HepG2 (cell line): ENCODE measurements around the gene ANKRD30A. TPM values are rescaled to one million over a fixed set of nuclear protein-coding genes. Genes with fewer than 3 reads are reported as not detected.
A peak's percentile ranks its signal among the peaks of the same experiment; 100 is the strongest.

Experiments used
- ATAC-seq: fragments of 200-7000 bp; cut with Tn5 transposase; 3 replicates; pipeline ENCODE4 v1.9.1; 2020; ENCODE audit warnings: mild to moderate bottlenecking, moderate library complexity
- BruUV-seq: library from RNA; stranded (reverse); fragments of 400-500 nt; replicated peaks from 2 replicates; lab custom pipeline; 2021; lab: Mats Ljungman, UMichigan
- CTCF ChIA-PET: fragments of 300-600 bp; formaldehyde crosslinking; extraction: SDS; loops from one replicate; lab custom pipeline; 2021; ENCODE audit warnings: low total read pairs, inconsistent platforms, low intra/inter-chr PET ratio; lab: Yijun Ruan, JAX
- POLR2A ChIA-PET: fragments of 350-600 bp; sonication (Branson Sonifier 250); formaldehyde crosslinking; loops from one replicate; lab custom pipeline; 2020; ENCODE audit warnings: antibody characterized with exemption, inconsistent platforms; lab: Yijun Ruan, JAX
- DNase-seq: peaks from one replicate; pipeline ENCODE4 v3.0.0-alpha.2; 2015; ENCODE audit warnings: low spot score
- FAIRE-seq: peaks from 3 replicates; lab custom pipeline; 2011; peaks lifted over from hg19 to GRCh38; lab: Jason Lieb, UNC
- H2AFZ ChIP-seq: one replicate; pipeline ENCODE4 v1.6.1; 2011; ENCODE audit warnings: low read length, inconsistent platforms
- H3K27ac ChIP-seq: fragments of 300-600 bp; 3 replicates; pipeline ENCODE4 v1.8.0; 2011; ENCODE audit warnings: mixed run types, mild to moderate bottlenecking, mixed read lengths, low read length, inconsistent platforms; ENCODE audit not compliant: insufficient read depth; ENCODE audit errors: extremely low read length
- H3K27me3 ChIP-seq, 2 experiments: fragments of 200-600 bp in 1 of 2; 2 replicates in 1 of 2; 3 replicates in 1 of 2; pipeline versions ENCODE4 v1.6.0 to v1.8.0; 2011; ENCODE audit warnings: low read length in 2 of 2, mild to moderate bottlenecking in 2 of 2, moderate library complexity in 2 of 2, inconsistent platforms in 1 of 2; ENCODE audit not compliant: insufficient read depth in 2 of 2, control insufficient read depth in 1 of 2
- H3K36me3 ChIP-seq, 2 experiments: fragments of 200-600 bp in 1 of 2; replicated peaks in 1 of 2; 2 replicates in 1 of 2; 3 replicates in 1 of 2; pipeline versions ENCODE4 v1.5.1 to v1.8.0; 2011; ENCODE audit warnings: low read length in 2 of 2, inconsistent platforms in 1 of 2; ENCODE audit not compliant: insufficient read depth in 2 of 2, control insufficient read depth in 1 of 2
- H3K4me1 ChIP-seq: 2 replicates; pipeline ENCODE4 v1.5.1; 2012; ENCODE audit warnings: low read length, inconsistent platforms; ENCODE audit not compliant: insufficient read depth
- H3K4me2 ChIP-seq: 2 replicates; pipeline ENCODE4 v1.6.0; 2011; ENCODE audit warnings: low read depth, low read length, inconsistent platforms
- H3K4me3 ChIP-seq, 3 experiments: fragments of 200-600 bp in 1 of 3; sonication (generic), shearing (Covaris generic) in 1 of 3; replicated peaks in 1 of 3; 2 replicates each; pipeline ENCODE4 v1.5.1; 2011 to 2016; ENCODE audit warnings: low read length in 3 of 3, inconsistent platforms in 2 of 3, low read depth in 2 of 3, mild to moderate bottlenecking in 2 of 3, control low read depth in 1 of 3, mixed read lengths in 1 of 3; ENCODE audit not compliant: insufficient read depth in 1 of 3
- H3K79me2 ChIP-seq: one replicate; pipeline ENCODE4 v1.6.1; 2011; ENCODE audit warnings: low read length, inconsistent platforms; ENCODE audit not compliant: insufficient read depth
- H3K9ac ChIP-seq: 2 replicates; pipeline ENCODE4 v1.6.0; 2011; ENCODE audit warnings: mild to moderate bottlenecking, low read depth, low read length, inconsistent platforms; ENCODE audit not compliant: insufficient read depth
- H3K9me3 ChIP-seq: 2 replicates; pipeline ENCODE4 v1.5.1; 2012; ENCODE audit warnings: mild to moderate bottlenecking, low read length
- H4K20me1 ChIP-seq: 2 replicates; pipeline ENCODE4 v1.6.0; 2011; ENCODE audit warnings: inconsistent platforms, mild to moderate bottlenecking, low read length, moderate library complexity; ENCODE audit not compliant: insufficient read depth
- ARHGAP35 ChIP-seq: sonication (generic); formaldehyde crosslinking; IDR thresholded peaks from 2 replicates; pipeline ENCODE4 v1.9.0; 2022; ENCODE audit warnings: mild to moderate bottlenecking, inconsistent platforms, moderate library complexity, missing genetic modification reagents, borderline replicate concordance
- MAFF ChIP-seq: IDR thresholded peaks from 2 replicates; pipeline ENCODE4 v1.6.1; 2011; ENCODE audit warnings: low read depth, low read length, improper control_type of control experiment
- MAFK ChIP-seq, 2 experiments: IDR thresholded peaks in 1 of 2; conservative IDR thresholded peaks in 1 of 2; 2 replicates each; pipeline ENCODE4 v1.6.1; 2011; ENCODE audit warnings: improper control_type of control experiment in 2 of 2, low read length in 2 of 2
- MNT ChIP-seq: fragments of 450-650 bp; IDR thresholded peaks from 2 replicates; pipeline ENCODE4 v1.6.1; 2016
- NFE2L2 ChIP-seq: fragments of 150-350 bp; IDR thresholded peaks from 2 replicates; pipeline ENCODE4 v1.6.1; 2014; ENCODE audit warnings: low read length
- PTBP1 ChIP-seq: fragments of 200-400 bp; formaldehyde crosslinking; IDR thresholded peaks from 2 replicates; pipeline ENCODE4 v1.6.1; 2018; ENCODE audit warnings: low read length, low read depth; ENCODE audit not compliant: poor library complexity, severe bottlenecking
- WGBS: methylation state at CpG from one replicate; pipeline ENCODE4 v1.1.6; 2017; ENCODE audit warnings: low lambda C conversion rate; 5-methylcytosine and 5-hydroxymethylcytosine counted together
- in situ Hi-C: cut with HindIII; loops from 2 replicates; pipeline ENCODE4 v1.10.0; 2017; ENCODE audit warnings: low pct_unique_long_range_greater_than_20kb; ENCODE audit not compliant: extremely low pct_ligation_motif_present
- intact Hi-C: fragments of 100-400 bp; cut with micrococcal nuclease; formaldehyde crosslinking; loops from one replicate; pipeline ENCODE4 v1.10.0; 2022; ENCODE audit not compliant: unreplicated experiment
- polyA plus RNA-seq, 8 experiments: library from polyadenylated mRNA; depleted of rRNA in 3 of 8; stranded (reverse) in 7 of 8; unstranded in 1 of 8; fragments of >200 nt; fragmentation: Illumina TruSeq in 4 of 8; extraction: Trizol in 4 of 8; gene quantifications; 2 replicates each; pipeline versions ENCODE4 v1.2.1 to v1.2.3, GENCODE V29; 2011 to 2016; ENCODE audit warnings: low read depth in 4 of 8, missing spikeins in 1 of 8, mixed read lengths in 1 of 8; ENCODE audit not compliant: insufficient read depth in 1 of 8
- total RNA-seq, 5 experiments: library from RNA; depleted of rRNA; stranded (reverse); fragments of >200 nt; fragmentation: Illumina TruSeq; extraction: Trizol; gene quantifications; 2 replicates each; pipeline ENCODE4 v1.2.3, GENCODE V29; 2016; ENCODE audit warnings: low read depth in 1 of 5

The ANKRD30A gene
- total and polyA plus RNA-seq, 2 of the 13 experiments (the other 11 are each of a cell fraction or from before 2014, with no cell fraction given) = not detected

GRCh38 chr10:37234692-37235091 is 109.3 kb downstream of the ANKRD30A start:
- in situ Hi-C loops (no loop called here), intact Hi-C loops (no loop called here)
- ChIA-PET CTCF (no interaction called here), POLR2A (no interaction called here)
- no peaks in the 10 kb centered on the region for H3K9me3 ChIP-seq
- H2AFZ ChIP-seq = no peak overlapping the region
- BruUV-seq = no TSS peak
- TF ChIP-seq ARHGAP35 (CRISPR knock-in tag) (no peak), MNT (peak; percentile 96)
- H3K4me2 ChIP-seq = no peak overlapping the region
- no peak for DNase-seq
- H3K27me3 ChIP-seq = no peaks in the 10 kb centered on the region
- no peak overlapping the region for H3K27ac ChIP-seq
- no peaks in the 10 kb centered on the region for H3K4me1 ChIP-seq
- no peak overlapping the region for H3K9ac ChIP-seq
- WGBS = 18% methylated on average over 3 of the region's 3 CpGs
- no peak overlapping the region for H3K4me3 ChIP-seq
- no peaks in the 10 kb centered on the region for H3K79me2 ChIP-seq
- FAIRE-seq = no peak
- H3K36me3 ChIP-seq = no peaks in the 10 kb centered on the region
- no peak for ATAC-seq
- no peaks in the 10 kb centered on the region for H4K20me1 ChIP-seq

- Histone ChIP-seq H4K20me1 (no peaks in the 10 kb centered on the region), H3K27ac (no peak overlapping the region), H3K4me2 (no peak overlapping the region), H3K27me3 (no peaks in the 10 kb centered on the region), H3K79me2 (no peaks in the 10 kb centered on the region), H2AFZ (no peak overlapping the region), H3K4me1 (no peaks in the 10 kb centered on the region), H3K9ac (no peak overlapping the region), H3K4me3 (no peak overlapping the region), H3K36me3 (no peaks in the 10 kb centered on the region), H3K9me3 (no peaks in the 10 kb centered on the region)
- BruUV-seq = no TSS peak
- TF ChIP-seq PTBP1 (no peak), MAFF (peak; percentile 92), MAFK (conservative IDR thresholded peaks at IDR 0.05 in 1 of 2, IDR thresholded peaks at IDR 0.05 in 1 of 2; ENCODE audit: low read length in 2 of 2) (peak; percentile 89 to 94), NFE2L2 (0 out of 2 replicates have a peak, but pooled peaks have one; percentile 30), MNT (peak; percentile 23; the same call in 1 of the 2 replicates)
- no peak for DNase-seq
- ATAC-seq = no peak
- FAIRE-seq = no peak
- in situ Hi-C loops = no loop called here
- WGBS = 0% methylated on average over 2 of the region's 2 CpGs
- ChIA-PET POLR2A (no interaction called here), CTCF (no interaction called here)
- intact Hi-C loops = no loop called here
Measured at GRCh38 chr10:37236093-37236492, 110.7 kb downstream of the ANKRD30A start.
